ENCODE data around the gene SMIM21.

DNA sequence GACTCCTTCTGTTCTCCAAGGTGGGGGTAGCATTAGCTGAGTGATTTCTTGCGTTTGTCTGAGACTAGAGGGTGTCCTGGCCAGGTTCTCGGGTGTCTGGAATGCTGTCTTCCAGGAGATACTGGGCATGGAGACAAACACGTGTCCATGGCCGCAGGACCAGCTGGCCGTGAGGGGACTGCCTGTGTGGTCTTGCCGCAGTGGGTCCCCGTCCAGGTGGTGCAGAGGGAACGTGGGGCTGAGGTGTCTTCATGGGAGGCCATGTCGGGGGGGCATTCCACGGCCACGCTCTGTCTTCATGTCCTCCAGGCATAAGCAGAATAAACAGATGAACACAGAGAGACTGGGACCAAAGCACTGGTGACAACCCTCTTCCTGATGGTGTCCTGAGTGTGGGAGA lies 66.6 kb downstream of the SMIM21 start:
- TF ChIP-seq ZNF416 (CRISPR knock-in tag; IDR thresholded peaks at IDR 0.05) (no peak), ZNF423 (CRISPR knock-in tag; IDR thresholded peaks at IDR 0.05) (no peak)
- TF ChIP-seq, protein P1, sequence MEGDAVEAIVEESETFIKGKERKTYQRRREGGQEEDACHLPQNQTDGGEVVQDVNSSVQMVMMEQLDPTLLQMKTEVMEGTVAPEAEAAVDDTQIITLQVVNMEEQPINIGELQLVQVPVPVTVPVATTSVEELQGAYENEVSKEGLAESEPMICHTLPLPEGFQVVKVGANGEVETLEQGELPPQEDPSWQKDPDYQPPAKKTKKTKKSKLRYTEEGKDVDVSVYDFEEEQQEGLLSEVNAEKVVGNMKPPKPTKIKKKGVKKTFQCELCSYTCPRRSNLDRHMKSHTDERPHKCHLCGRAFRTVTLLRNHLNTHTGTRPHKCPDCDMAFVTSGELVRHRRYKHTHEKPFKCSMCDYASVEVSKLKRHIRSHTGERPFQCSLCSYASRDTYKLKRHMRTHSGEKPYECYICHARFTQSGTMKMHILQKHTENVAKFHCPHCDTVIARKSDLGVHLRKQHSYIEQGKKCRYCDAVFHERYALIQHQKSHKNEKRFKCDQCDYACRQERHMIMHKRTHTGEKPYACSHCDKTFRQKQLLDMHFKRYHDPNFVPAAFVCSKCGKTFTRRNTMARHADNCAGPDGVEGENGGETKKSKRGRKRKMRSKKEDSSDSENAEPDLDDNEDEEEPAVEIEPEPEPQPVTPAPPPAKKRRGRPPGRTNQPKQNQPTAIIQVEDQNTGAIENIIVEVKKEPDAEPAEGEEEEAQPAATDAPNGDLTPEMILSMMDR (IDR thresholded peaks at IDR 0.05), result no peak
